T-cell (primary cell): ENCODE measurements around the gene APOL4. TPM values are rescaled to one million over a fixed set of nuclear protein-coding genes. Genes with fewer than 3 reads are reported as not detected.

Experiments used
- ATAC-seq, 4 experiments: fragments of 200-7000 bp in 3 of 4; fragments of 150-1000 bp in 1 of 4; cut with Tn5 transposase; replicated peaks in 1 of 4; 1 replicate in 3 of 4; 2 replicates in 1 of 4; pipeline ENCODE4 v1.10.0; 2021; ENCODE audit warnings: moderate library complexity in 3 of 4, mild to moderate bottlenecking in 2 of 4, moderate number of reproducible peaks in 1 of 4
- CTCF ChIA-PET, 2 donors: fragments of 300-600 bp; sonication (Branson Sonifier 250); formaldehyde crosslinking; loops; one replicate each; lab custom pipeline; 2022; ENCODE audit warnings: antibody characterized with exemption in 2 of 2; lab: Charles Lee
- POLR2A ChIA-PET, 2 donors: fragments of 300-600 bp; sonication (Branson Sonifier 250); formaldehyde crosslinking; loops; one replicate each; lab custom pipeline; 2022; ENCODE audit warnings: antibody characterized with exemption in 2 of 2; lab: Charles Lee
- DNase-seq, 35 experiments: peaks; one replicate each; pipeline versions ENCODE4 v3.0.0 to v3.0.0-alpha.2; 2013 to 2023
- H3K27ac ChIP-seq: one replicate; pipeline ENCODE4 v1.5.1; 2013; ENCODE audit warnings: low read length
- H3K27me3 ChIP-seq, 2 experiments: replicated peaks in 1 of 2; 1 replicate in 1 of 2; 2 replicates in 1 of 2; pipeline versions ENCODE4 v1.6.1 to v1.7.0; 2013; ENCODE audit warnings: low read length in 1 of 2, mixed read lengths in 1 of 2; ENCODE audit not compliant: control insufficient read depth in 2 of 2, insufficient read depth in 2 of 2; ENCODE audit errors: extremely low read depth in 1 of 2
- H3K36me3 ChIP-seq, 2 donors: 1 replicate in 1 of 2; 2 replicates in 1 of 2; pipeline versions ENCODE4 v1.6.1 to v1.7.0; 2013; ENCODE audit warnings: low read length in 1 of 2; ENCODE audit not compliant: control insufficient read depth in 2 of 2, insufficient read depth in 1 of 2; ENCODE audit errors: extremely low read depth in 1 of 2
- H3K4me1 ChIP-seq, 2 experiments: 1 replicate in 1 of 2; 2 replicates in 1 of 2; pipeline versions ENCODE4 v1.6.1 to v1.7.0; 2013; ENCODE audit warnings: low read length in 2 of 2, mixed read lengths in 1 of 2; ENCODE audit not compliant: insufficient read depth in 2 of 2, control insufficient read depth in 1 of 2; ENCODE audit errors: extremely low read depth in 1 of 2
- H3K4me3 ChIP-seq, 2 donors: 1 replicate in 1 of 2; 2 replicates in 1 of 2; pipeline versions ENCODE4 v1.5.1 to v1.7.0; 2013; ENCODE audit warnings: mild to moderate bottlenecking in 2 of 2, low read length in 1 of 2, moderate library complexity in 1 of 2; ENCODE audit not compliant: control insufficient read depth in 1 of 2; ENCODE audit errors: extremely low read depth in 1 of 2
- H3K9me3 ChIP-seq: 2 replicates; pipeline ENCODE4 v1.7.0; 2013
- H3K27ac Mint-ChIP-seq, 2 donors: one replicate each; pipeline ENCODE4 v1.8.0; 2020 to 2021; ENCODE audit warnings: mild to moderate bottlenecking in 2 of 2, mixed read lengths in 2 of 2
- H3K27me3 Mint-ChIP-seq, 2 donors: one replicate each; pipeline ENCODE4 v1.8.0; 2021 to 2022; ENCODE audit warnings: mixed read lengths in 2 of 2
- H3K36me3 Mint-ChIP-seq: one replicate; pipeline ENCODE4 v1.8.0; 2021; ENCODE audit warnings: mixed read lengths
- H3K4me1 Mint-ChIP-seq, 3 donors: one replicate each; pipeline ENCODE4 v1.8.0; 2020 to 2022; ENCODE audit warnings: mixed read lengths in 3 of 3, mild to moderate bottlenecking in 1 of 3
- H3K4me3 Mint-ChIP-seq, 3 donors: one replicate each; pipeline ENCODE4 v1.8.0; 2020 to 2022; ENCODE audit warnings: mild to moderate bottlenecking in 3 of 3, mixed read lengths in 3 of 3, moderate library complexity in 3 of 3
- H3K9me3 Mint-ChIP-seq, 3 donors: one replicate each; pipeline ENCODE4 v1.8.0; 2020 to 2022; ENCODE audit warnings: mixed read lengths in 3 of 3
- whole genome bisulfite sequencing: methylation state at CpG from one replicate; pipeline ENCODE4 v1.1.5; 2013; ENCODE audit warnings: missing lambda C conversion rate; ENCODE audit not compliant: insufficient coverage; 5-methylcytosine and 5-hydroxymethylcytosine counted together
- total RNA-seq, 35 experiments: library from RNA in 6 of 35; stranded (reverse) in 6 of 35; fragments of 120-200 nt in 1 of 35; gene quantifications; one replicate each; pipeline versions ENCODE4 v1.2.1 to v1.2.4 and lab custom pipeline; 2013 to 2026

APOL4 gene
- total RNA-seq, 5 donors from 2014 or later (not counting 1 experiment from before 2014, with no cell fraction given): 0.22 to 0.72 TPM; not detected in 3

GRCh38 chr22:36143956-36144355, 57.7 kb downstream of the APOL4 start:
- H3K27ac ChIP-seq: no peak overlapping the region
- DNase-seq: no peak
- no peak overlapping the region for H3K4me3 ChIP-seq
- H3K9me3 ChIP-seq: no peaks in the 10 kb centered on the region
- H3K4me1 Mint-ChIP-seq: peaks cover 40 to 47% (median 42%) of the 10 kb centered on the region in 3 donors
- no peaks in the 10 kb centered on the region for H3K27me3 ChIP-seq
- peaks cover 66% of the 10 kb centered on the region for H3K36me3 Mint-ChIP-seq
- peaks cover 11 to 83% of the 10 kb centered on the region in 2 donors for H3K36me3 ChIP-seq
- WGBS: 85% methylated on average over 2 of the region's 4 CpGs
- H3K27me3 Mint-ChIP-seq: no peaks in the 10 kb centered on the region
- ATAC-seq: no peak
- no peaks in the 10 kb centered on the region for H3K9me3 Mint-ChIP-seq
- H3K4me3 Mint-ChIP-seq: no peak overlapping the region
- peak overlapping the region; percentile 55 to 69 for H3K27ac Mint-ChIP-seq
- ChIA-PET CTCF (no interaction called here), POLR2A (no interaction called here)
- H3K4me1 ChIP-seq: peaks cover 0 to 8% of the 10 kb centered on the region in 2 experiments

DNA sequence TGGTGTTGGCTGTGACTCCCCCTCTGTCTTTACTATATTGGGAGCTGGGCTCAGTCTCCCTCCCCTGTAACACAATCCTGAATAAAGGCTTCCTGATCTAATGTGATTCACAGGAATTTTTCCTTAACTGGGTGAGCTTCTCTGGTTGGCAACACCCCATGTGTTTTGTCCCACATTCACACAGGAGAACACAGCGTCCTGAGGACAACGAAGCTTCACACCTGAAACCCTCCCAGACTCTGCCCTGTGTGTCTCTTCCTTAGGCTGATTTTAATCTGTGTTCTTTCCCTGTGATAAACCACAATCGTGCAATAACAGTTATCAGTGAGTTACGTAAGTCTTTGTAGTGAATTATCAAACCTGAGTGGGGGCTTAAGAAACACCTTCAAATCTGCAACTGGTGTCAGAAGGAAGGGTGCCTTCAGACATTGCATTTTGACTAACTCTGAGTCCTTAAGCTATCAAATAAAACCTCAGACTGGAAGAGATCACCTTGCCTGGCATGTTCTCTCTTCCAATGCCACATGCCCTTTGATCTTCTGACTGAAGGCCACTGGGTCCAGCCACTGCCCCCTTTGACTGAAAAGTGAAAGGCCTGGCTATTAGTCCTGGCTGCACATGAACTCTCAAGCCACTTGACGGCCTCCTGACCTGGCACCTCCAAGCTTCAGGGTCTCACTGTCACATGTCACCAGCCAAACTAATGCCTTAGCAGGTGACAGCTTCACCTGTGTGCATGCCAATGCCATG, 58.4 kb downstream of the APOL4 start:
- Histone ChIP-seq H3K27ac (no peak overlapping the region), H3K9me3 (no peaks in the 10 kb centered on the region), H3K4me1 (peaks cover 0 to 3% of the 10 kb centered on the region in 2 experiments), H3K27me3 (no peaks in the 10 kb centered on the region), H3K4me3 (no peak overlapping the region), H3K36me3 (peaks cover 11 to 76% of the 10 kb centered on the region in 2 donors)
- Mint-ChIP-seq H3K4me1 (peaks cover 36 to 41% (median 38%) of the 10 kb centered on the region in 3 donors), H3K9me3 (no peaks in the 10 kb centered on the region), H3K36me3 (peaks cover 60% of the 10 kb centered on the region), H3K27ac (peak overlapping the region; percentile 73 to 85), H3K4me3 (no peak overlapping the region), H3K27me3 (no peaks in the 10 kb centered on the region)
- WGBS: 59% methylated on average over 4 of the region's 5 CpGs
- ChIA-PET CTCF (no interaction called here), POLR2A (no interaction called here)
- DNase-seq: no peak
- ATAC-seq: no peak

DNA sequence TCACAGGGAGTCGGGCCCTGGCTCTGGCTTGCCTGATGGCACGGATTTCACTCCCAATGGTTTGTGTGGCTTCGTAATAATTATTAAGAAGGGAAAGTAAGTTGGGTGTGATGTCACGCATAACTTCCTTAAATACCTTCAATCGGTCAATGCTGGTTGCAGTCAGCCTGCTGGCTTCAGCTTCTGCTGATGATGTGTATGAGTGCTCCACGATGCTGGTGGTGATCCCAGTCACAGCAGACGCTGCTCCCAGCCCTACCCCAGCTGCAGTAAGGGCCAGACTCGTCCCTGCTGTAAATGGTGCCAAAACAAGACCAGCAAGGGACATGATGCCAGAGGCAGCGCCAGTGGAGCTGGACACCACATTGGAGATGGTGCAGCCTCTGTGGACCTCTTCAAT, 60.1 kb downstream of the APOL4 start:
- no peak for ATAC-seq
- peaks cover 0 to 3% of the 10 kb centered on the region in 2 experiments for H3K4me1 ChIP-seq
- H3K27ac ChIP-seq: no peak overlapping the region
- Mint-ChIP-seq H3K36me3 (peaks cover 45% of the 10 kb centered on the region), H3K9me3 (no peaks in the 10 kb centered on the region), H3K4me1 (peaks cover 28 to 33% (median 31%) of the 10 kb centered on the region in 3 donors), H3K27ac (peak overlapping the region in 1 of 2 donors; percentile 36), H3K27me3 (no peaks in the 10 kb centered on the region), H3K4me3 (no peak overlapping the region)
- DNase-seq: no peak
- 95% methylated on average over 8 of the region's 9 CpGs for WGBS
- ChIA-PET POLR2A (interaction anchor here in 1 of 2 donors (0.6 to 1.1 kb wide), 3 partner anchors 11 to 172 kb away, joined by 3 to 4 read pairs (median 3); no protein-coding TSS in a partner anchor), CTCF (interaction anchor here in 1 of 2 donors (0.9 to 1.2 kb wide), 3 partner anchors 35 to 39 kb away, joined by 3 to 4 read pairs (median 3); no protein-coding TSS in a partner anchor)
- no peaks in the 10 kb centered on the region for H3K27me3 ChIP-seq
- H3K9me3 ChIP-seq: no peaks in the 10 kb centered on the region
- no peak overlapping the region for H3K4me3 ChIP-seq
- peaks cover 6 to 60% of the 10 kb centered on the region in 2 donors for H3K36me3 ChIP-seq

Other genes starting within 250 kb of the APOL4 start
- 1 to 10 TPM in 3 of 5 donors, under 1 TPM in 2; 0.73 to 1.5 (median 1.4) TPM for gene RBFOX2, start 173.0 kb downstream of the APOL4 start, total RNA-seq
- 100 to 1,000 TPM; 152 to 191 (median 167) TPM for gene APOL3, start 41.1 kb downstream of the APOL4 start, total RNA-seq
- gene APOL2, start 37.7 kb upstream of the APOL4 start, total RNA-seq: 10 to 100 TPM; 38.3 to 80.7 (median 70.6) TPM
- 10 to 100 TPM; 15.7 to 29.5 (median 19.8) TPM for gene APOL1, start 51.3 kb upstream of the APOL4 start, total RNA-seq
- 1,000 to 10,000 TPM in 2 of 5 donors, 100 to 1,000 TPM in 3; 816 to 1,109 (median 896) TPM for gene MYH9, start 186.2 kb upstream of the APOL4 start, total RNA-seq